Esophagus muscularis mucosa (tissue), 4 donors: Measurements from ENCODE around the gene SOX2. TPM values are rescaled to one million over a fixed set of nuclear protein-coding genes. Genes with fewer than 3 reads are reported as not detected.

Experiments used
- DNase-seq: peaks from one replicate; pipeline ENCODE4 v3.0.0-alpha.2; 2017; ENCODE audit errors: extremely low spot score
- H3K27ac ChIP-seq, 4 donors: fragments of 200-600 bp; sonication (generic); replicated peaks in 1 of 4; 1 replicate in 3 of 4; 2 replicates in 1 of 4; pipeline ENCODE4 v1.5.1; 2016 to 2019; ENCODE audit warnings: mild to moderate bottlenecking in 1 of 4
- H3K27me3 ChIP-seq, 4 donors: fragments of 200-600 bp; sonication (generic); one replicate each; pipeline versions ENCODE4 v1.5.1 to v1.6.0; 2016 to 2019
- H3K36me3 ChIP-seq, 4 donors: fragments of 200-600 bp; sonication (generic); one replicate each; pipeline ENCODE4 v1.5.1; 2016 to 2019
- H3K4me1 ChIP-seq, 4 donors: fragments of 200-600 bp; sonication (generic); one replicate each; pipeline ENCODE4 v1.5.1; 2016 to 2019
- H3K4me3 ChIP-seq, 4 donors: fragments of 200-600 bp; sonication (generic); 1 replicate in 2 of 4; 2 replicates in 2 of 4; pipeline ENCODE4 v1.5.1; 2016 to 2019; ENCODE audit warnings: mild to moderate bottlenecking in 4 of 4, moderate library complexity in 1 of 4
- H3K9me3 ChIP-seq, 4 donors: fragments of 200-600 bp; sonication (generic); 1 replicate in 3 of 4; 2 replicates in 1 of 4; pipeline ENCODE4 v1.5.1; 2016 to 2019
- CTCF ChIP-seq, 3 experiments: fragments of 200-600 bp in 2 of 3; fragments of 450-650 bp in 1 of 3; sonication (generic) in 2 of 3; IDR thresholded peaks; one replicate each; pipeline ENCODE4 v1.5.1; 2017 to 2019; ENCODE audit warnings: antibody characterized with exemption in 3 of 3, mild to moderate bottlenecking in 2 of 3, moderate library complexity in 1 of 3
- EP300 ChIP-seq: sonication (generic); formaldehyde crosslinking; IDR thresholded peaks from one replicate; pipeline ENCODE4 v1.6.1; 2017; ENCODE audit warnings: antibody characterized with exemption
- POLR2A ChIP-seq: fragments of 450-650 bp; IDR thresholded peaks from one replicate; pipeline ENCODE4 v1.6.1; 2017; ENCODE audit warnings: antibody characterized with exemption, moderate library complexity, mild to moderate bottlenecking, low read depth
- POLR2AphosphoS5 ChIP-seq, 2 donors: sonication (generic); formaldehyde crosslinking; IDR thresholded peaks; one replicate each; pipeline ENCODE4 v1.6.1; 2017; ENCODE audit warnings: antibody characterized with exemption in 2 of 2
- WGBS: methylation state at CpG from one replicate; pipeline ENCODE4 v1.1.5; 2018; 5-methylcytosine and 5-hydroxymethylcytosine counted together
- intact Hi-C: fragments of 100-400 bp; cut with DNase I; formaldehyde crosslinking; loops from one replicate; pipeline ENCODE4 v1.15.1; 2023
- total RNA-seq, 4 donors: library from RNA; depleted of rRNA; stranded (reverse); fragments of >200 nt; gene quantifications; one replicate each; pipeline versions ENCODE4 v1.1.0 to v1.2.1, GENCODE V29; 2016

SOX2 gene
- total RNA-seq, 4 donors from 2014 or later, result 2.5 to 7.3 (median 4.0) TPM

GRCh38 chr3:181704421-181705085, 7.2 kb upstream of the SOX2 start:
- Histone ChIP-seq H3K27me3 (peaks cover 12 to 100% (median 87%) of the 10 kb centered on the region in 4 donors), H3K4me3 (no peak overlapping the region), H3K27ac (no peak overlapping the region), H3K36me3 (no peaks in the 10 kb centered on the region), H3K4me1 (peaks cover 9 to 20% (median 16%) of the 10 kb centered on the region in 4 donors), H3K9me3 (no peaks in the 10 kb centered on the region)
- 11% methylated on average over 14 of the region's 14 CpGs for WGBS
- TF ChIP-seq POLR2AphosphoS5 (IDR thresholded peaks at IDR 0.05) (no peak), CTCF (IDR thresholded peaks at IDR 0.05) (no peak), POLR2A (no peak), EP300 (no peak)
- intact Hi-C loops, result no loop called here
- no peak for DNase-seq

GRCh38 chr3:181705086-181705480, 6.6 kb upstream of the SOX2 start:
- H3K9me3 ChIP-seq, result no peaks in the 10 kb centered on the region
- 28% methylated on average over 8 of the region's 8 CpGs for WGBS
- peaks cover 13 to 25% (median 19%) of the 10 kb centered on the region in 4 donors for H3K4me1 ChIP-seq
- TF ChIP-seq POLR2A (no peak), EP300 (no peak), POLR2AphosphoS5 (IDR thresholded peaks at IDR 0.05) (no peak), CTCF (IDR thresholded peaks at IDR 0.05) (no peak)
- H3K27me3 ChIP-seq, result peaks cover 12 to 100% (median 87%) of the 10 kb centered on the region in 4 donors
- H3K36me3 ChIP-seq, result no peaks in the 10 kb centered on the region
- DNase-seq, result no peak
- no peak overlapping the region for H3K27ac ChIP-seq
- no peak overlapping the region for H3K4me3 ChIP-seq
- intact Hi-C loops, result no loop called here

GRCh38 chr3:181707980-181708379, 3.7 kb upstream of the SOX2 start:
- Histone ChIP-seq H3K4me1 (peaks cover 20 to 45% (median 38%) of the 10 kb centered on the region in 4 donors), H3K4me3 (no peak overlapping the region), H3K36me3 (no peaks in the 10 kb centered on the region), H3K9me3 (no peaks in the 10 kb centered on the region), H3K27me3 (peaks cover 12 to 100% (median 90%) of the 10 kb centered on the region in 4 donors), H3K27ac (no peak overlapping the region)
- intact Hi-C loops, result no loop called here
- 18% methylated on average over 3 of the region's 3 CpGs for WGBS
- DNase-seq, result no peak
- TF ChIP-seq POLR2AphosphoS5 (IDR thresholded peaks at IDR 0.05) (no peak), EP300 (no peak), POLR2A (no peak), CTCF (IDR thresholded peaks at IDR 0.05) (no peak)

GRCh38 chr3:181709537-181710279, 2.0 kb upstream of the SOX2 start:
- WGBS, result 6% methylated on average over 16 of the region's 16 CpGs
- no peak overlapping the region for H3K27ac ChIP-seq
- TF ChIP-seq CTCF (IDR thresholded peaks at IDR 0.05), result peak; percentile 64 to 80 (median 79)
- TF ChIP-seq POLR2AphosphoS5 (IDR thresholded peaks at IDR 0.05), result peak in 1 of 2 donors; percentile 15
- TF ChIP-seq POLR2A, result no peak
- no peak for DNase-seq
- intact Hi-C loops, result loop anchor here (2.0 to 5.0 kb wide), 2 partner anchors 548 to 973 kb away; no protein-coding TSS in a partner anchor
- H3K36me3 ChIP-seq, result no peaks in the 10 kb centered on the region
- no peaks in the 10 kb centered on the region for H3K9me3 ChIP-seq
- peaks cover 17 to 39% (median 35%) of the 10 kb centered on the region in 4 donors for H3K4me1 ChIP-seq
- H3K27me3 ChIP-seq, result peaks cover under 1 to 100% (median 85%) of the 10 kb centered on the region in 4 donors
- no peak overlapping the region for H3K4me3 ChIP-seq
